Measurements from ENCODE around the gene ACSM5.
"Not testable (repeated sequence)": the region's sequence is repeated elsewhere in the genome, so short reads cannot be mapped to it uniquely, and the experiment has no call there.

GRCh38 chr16:20468954-20469353 is 59.6 kb downstream of the ACSM5 start:
- TF ChIP-seq, protein P1, sequence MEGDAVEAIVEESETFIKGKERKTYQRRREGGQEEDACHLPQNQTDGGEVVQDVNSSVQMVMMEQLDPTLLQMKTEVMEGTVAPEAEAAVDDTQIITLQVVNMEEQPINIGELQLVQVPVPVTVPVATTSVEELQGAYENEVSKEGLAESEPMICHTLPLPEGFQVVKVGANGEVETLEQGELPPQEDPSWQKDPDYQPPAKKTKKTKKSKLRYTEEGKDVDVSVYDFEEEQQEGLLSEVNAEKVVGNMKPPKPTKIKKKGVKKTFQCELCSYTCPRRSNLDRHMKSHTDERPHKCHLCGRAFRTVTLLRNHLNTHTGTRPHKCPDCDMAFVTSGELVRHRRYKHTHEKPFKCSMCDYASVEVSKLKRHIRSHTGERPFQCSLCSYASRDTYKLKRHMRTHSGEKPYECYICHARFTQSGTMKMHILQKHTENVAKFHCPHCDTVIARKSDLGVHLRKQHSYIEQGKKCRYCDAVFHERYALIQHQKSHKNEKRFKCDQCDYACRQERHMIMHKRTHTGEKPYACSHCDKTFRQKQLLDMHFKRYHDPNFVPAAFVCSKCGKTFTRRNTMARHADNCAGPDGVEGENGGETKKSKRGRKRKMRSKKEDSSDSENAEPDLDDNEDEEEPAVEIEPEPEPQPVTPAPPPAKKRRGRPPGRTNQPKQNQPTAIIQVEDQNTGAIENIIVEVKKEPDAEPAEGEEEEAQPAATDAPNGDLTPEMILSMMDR (IDR thresholded peaks at IDR 0.05; ENCODE audit: low read depth, low read length, poor library complexity, severe bottlenecking) = not testable (repeated sequence)
- TF ChIP-seq EZH2phosphoT487 (IDR thresholded peaks at IDR 0.05; ENCODE audit: borderline replicate concordance, low read length) = not testable (repeated sequence)
